Astrocyte (in vitro differentiated cells and primary cell): ENCODE measurements around the gene CR1L.

Source experiments
- EZH2 ChIP-seq: IDR thresholded peaks from 2 replicates; pipeline ENCODE4 v1.6.1; 2012; ENCODE audit warnings: mild to moderate bottlenecking, low read length, inconsistent platforms; ENCODE audit not compliant: insufficient read depth
- TF ChIP-seq, protein P1 (sequence below): IDR thresholded peaks from 2 replicates; pipeline ENCODE4 v1.5.1; 2011; ENCODE audit warnings: low read depth, mild to moderate bottlenecking, inconsistent platforms, low read length, moderate library complexity; ENCODE audit not compliant: insufficient read depth

DNA sequence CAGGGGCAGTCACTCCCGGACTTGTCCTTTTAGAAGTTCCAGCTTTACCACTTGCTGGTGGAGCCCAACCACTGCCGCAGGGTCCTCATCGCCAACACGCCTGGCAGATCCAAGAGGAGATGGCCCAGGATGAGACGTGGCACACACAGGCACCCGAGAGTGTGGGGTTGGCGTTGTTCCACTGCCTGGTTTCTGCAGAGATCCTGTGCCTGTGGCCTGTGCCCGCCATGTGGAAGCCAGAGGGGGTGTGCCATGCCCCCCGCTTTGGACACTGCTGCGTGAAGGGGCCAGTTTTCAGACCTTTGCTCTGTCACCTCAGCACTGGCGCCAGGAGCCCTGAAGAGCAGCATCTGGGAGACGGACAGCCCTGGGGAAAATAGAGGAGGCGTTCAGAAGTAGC lies 117.7 kb downstream of the CR1L start:
- TF ChIP-seq, protein P1, sequence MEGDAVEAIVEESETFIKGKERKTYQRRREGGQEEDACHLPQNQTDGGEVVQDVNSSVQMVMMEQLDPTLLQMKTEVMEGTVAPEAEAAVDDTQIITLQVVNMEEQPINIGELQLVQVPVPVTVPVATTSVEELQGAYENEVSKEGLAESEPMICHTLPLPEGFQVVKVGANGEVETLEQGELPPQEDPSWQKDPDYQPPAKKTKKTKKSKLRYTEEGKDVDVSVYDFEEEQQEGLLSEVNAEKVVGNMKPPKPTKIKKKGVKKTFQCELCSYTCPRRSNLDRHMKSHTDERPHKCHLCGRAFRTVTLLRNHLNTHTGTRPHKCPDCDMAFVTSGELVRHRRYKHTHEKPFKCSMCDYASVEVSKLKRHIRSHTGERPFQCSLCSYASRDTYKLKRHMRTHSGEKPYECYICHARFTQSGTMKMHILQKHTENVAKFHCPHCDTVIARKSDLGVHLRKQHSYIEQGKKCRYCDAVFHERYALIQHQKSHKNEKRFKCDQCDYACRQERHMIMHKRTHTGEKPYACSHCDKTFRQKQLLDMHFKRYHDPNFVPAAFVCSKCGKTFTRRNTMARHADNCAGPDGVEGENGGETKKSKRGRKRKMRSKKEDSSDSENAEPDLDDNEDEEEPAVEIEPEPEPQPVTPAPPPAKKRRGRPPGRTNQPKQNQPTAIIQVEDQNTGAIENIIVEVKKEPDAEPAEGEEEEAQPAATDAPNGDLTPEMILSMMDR = no peak
- TF ChIP-seq EZH2 = no peak
